Measurements from ENCODE around the gene DOCK4. TPM values are rescaled to one million over a fixed set of nuclear protein-coding genes. Genes with fewer than 3 reads are reported as not detected.

Gene DOCK4
- total and polyA plus RNA-seq, 2 experiments from 2014 or later, result 2.1 to 5.0 TPM

DNA sequence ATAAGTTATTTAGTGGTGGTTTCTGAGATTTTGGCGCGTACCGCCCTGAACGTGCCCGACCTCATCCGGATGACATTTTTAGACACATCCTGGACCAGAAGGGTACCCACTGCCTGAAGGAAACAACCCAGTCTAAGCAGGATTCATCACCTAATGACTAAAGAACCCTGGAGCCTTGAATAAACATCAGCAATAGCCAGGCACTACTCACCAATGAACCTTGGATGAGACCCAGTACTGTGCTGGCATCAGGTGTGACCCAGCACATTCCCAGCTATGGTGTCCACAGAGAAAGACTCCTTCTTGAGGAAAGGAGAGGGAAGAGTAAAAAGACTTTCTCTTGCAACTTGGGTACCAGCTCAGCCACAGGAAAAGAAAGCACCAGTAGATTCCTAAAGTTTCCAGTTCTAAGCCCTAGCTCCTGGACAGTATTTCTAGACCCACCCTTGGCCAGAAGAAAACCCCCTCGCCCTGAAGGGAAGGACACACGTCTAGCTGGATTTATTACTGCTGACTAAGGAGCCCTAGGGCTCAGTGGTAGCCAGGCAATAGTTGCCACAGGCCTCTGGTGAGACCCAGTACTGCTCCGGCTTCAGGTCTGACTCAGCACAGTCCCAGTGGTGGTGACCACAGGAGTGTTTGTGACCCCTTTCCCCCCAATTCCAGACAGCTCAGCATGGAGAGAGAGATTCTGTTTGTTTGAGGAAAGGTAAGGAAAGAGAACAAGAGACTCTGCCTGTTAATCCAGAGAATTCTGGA lies 32.8 kb upstream of the DOCK4 start:
- no peaks in the 10 kb centered on the region for H3K9me3 ChIP-seq (ENCODE audit: low read depth)
- no peak overlapping the region for H2AFZ ChIP-seq
- WGBS, 2 experiments (ENCODE audit: low coverage in 1 of 2, low lambda C conversion rate in 2 of 2, missing lambda C conversion rate in 2 of 2), result 73 to 77% methylated on average over 9 of the region's 9 CpGs
- H3K4me2 ChIP-seq (ENCODE audit: unreplicated experiment), result no peak overlapping the region
- no peaks in the 10 kb centered on the region for H3K27me3 ChIP-seq (replicated peaks; ENCODE audit: insufficient read depth)
- H3K79me2 ChIP-seq (ENCODE audit: insufficient read depth), result peaks cover 27% of the 10 kb centered on the region
- H3K4me3 ChIP-seq, result no peak overlapping the region
- in situ Hi-C loops (cut with MboI), result no loop called here
- 0 out of 2 replicates have a peak, but pooled peaks cover 12% of the 10 kb centered on the region for H3K4me1 ChIP-seq (ENCODE audit: insufficient read depth)
- no peak overlapping the region for H3K9ac ChIP-seq
- TF ChIP-seq EZH2 (IDR thresholded peaks at IDR 0.05; ENCODE audit: insufficient read depth, poor library complexity, severe bottlenecking) (no peak), EZH2phosphoT487 (IDR thresholded peaks at IDR 0.05; ENCODE audit: insufficient read depth, low read depth) (no peak)
- H4K20me1 ChIP-seq (ENCODE audit: insufficient read depth), result 0 out of 2 replicates have a peak, but pooled peaks cover 4% of the 10 kb centered on the region
- H3K9me2 ChIP-seq (ENCODE audit: insufficient read depth), result no peaks in the 10 kb centered on the region; the same call in 1 of the 2 replicates
- no peaks in the 10 kb centered on the region for H3K36me3 ChIP-seq (ENCODE audit: low read depth)
- H3F3A ChIP-seq (ENCODE audit: insufficient read depth), result no peaks in the 10 kb centered on the region
- peak overlapping the region; percentile 39 for H3K27ac ChIP-seq
- DNase-seq, result peak; percentile 54

GRCh38 chr7:112238330-112238729 lies 32.1 kb upstream of the DOCK4 start:
- TF ChIP-seq EZH2phosphoT487 (IDR thresholded peaks at IDR 0.05; ENCODE audit: insufficient read depth, low read depth) (no peak), EZH2 (IDR thresholded peaks at IDR 0.05; ENCODE audit: insufficient read depth, poor library complexity, severe bottlenecking) (no peak)
- Histone ChIP-seq H3K4me2 (ENCODE audit: unreplicated experiment) (no peak overlapping the region), H3K79me2 (ENCODE audit: insufficient read depth) (peaks cover 34% of the 10 kb centered on the region), H3F3A (ENCODE audit: insufficient read depth) (no peaks in the 10 kb centered on the region), H2AFZ (no peak overlapping the region), H4K20me1 (ENCODE audit: insufficient read depth) (0 out of 2 replicates have a peak, but pooled peaks cover 4% of the 10 kb centered on the region), H3K9me2 (ENCODE audit: insufficient read depth) (no peaks in the 10 kb centered on the region; the same call in 1 of the 2 replicates), H3K4me1 (ENCODE audit: insufficient read depth) (0 out of 2 replicates have a peak, but pooled peaks cover 12% of the 10 kb centered on the region), H3K27me3 (replicated peaks; ENCODE audit: insufficient read depth) (no peaks in the 10 kb centered on the region), H3K9me3 (ENCODE audit: low read depth) (no peaks in the 10 kb centered on the region), H3K4me3 (no peak overlapping the region), H3K36me3 (ENCODE audit: low read depth) (no peaks in the 10 kb centered on the region), H3K9ac (no peak overlapping the region), H3K27ac (no peak overlapping the region)
- in situ Hi-C loops (cut with MboI), result no loop called here
- 97 to 100% methylated on average over 3 of the region's 3 CpGs for WGBS, 2 experiments (ENCODE audit: low coverage in 1 of 2, low lambda C conversion rate in 2 of 2, missing lambda C conversion rate in 2 of 2)
- no peak for DNase-seq

DNA sequence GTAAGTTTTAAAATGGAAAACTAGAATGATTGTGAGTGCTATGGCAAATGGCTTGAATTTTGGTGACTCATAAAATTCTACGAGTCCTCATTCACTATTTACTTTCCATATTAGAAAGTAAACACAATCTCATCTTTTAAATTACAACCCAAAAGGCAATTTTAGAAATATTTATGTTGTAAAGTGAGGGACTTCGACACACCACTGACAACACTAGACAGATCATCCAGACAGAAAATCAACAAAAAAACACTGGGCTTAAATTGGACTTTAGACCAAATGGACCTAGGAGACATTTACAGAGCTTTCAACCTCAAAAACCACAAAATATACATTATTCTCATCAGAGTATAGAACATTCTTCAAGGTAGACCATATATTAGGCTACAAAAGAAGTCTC lies 30.4 kb upstream of the DOCK4 start:
- DNase-seq, result no peak
- WGBS, 2 experiments (ENCODE audit: low coverage in 1 of 2, low lambda C conversion rate in 2 of 2, missing lambda C conversion rate in 2 of 2), result 91 to 97% methylated on average over 2 of the region's 2 CpGs
- Histone ChIP-seq H3K9me3 (ENCODE audit: low read depth) (no peaks in the 10 kb centered on the region), H3K36me3 (ENCODE audit: low read depth) (no peaks in the 10 kb centered on the region), H4K20me1 (ENCODE audit: insufficient read depth) (0 out of 2 replicates have a peak, but pooled peaks cover 4% of the 10 kb centered on the region), H3K4me1 (ENCODE audit: insufficient read depth) (0 out of 2 replicates have a peak, but pooled peaks cover 12% of the 10 kb centered on the region), H3K4me3 (no peak overlapping the region), H3K27ac (no peak overlapping the region), H3K4me2 (ENCODE audit: unreplicated experiment) (no peak overlapping the region), H3K79me2 (ENCODE audit: insufficient read depth) (peaks cover 45% of the 10 kb centered on the region), H3K27me3 (replicated peaks; ENCODE audit: insufficient read depth) (no peaks in the 10 kb centered on the region), H3F3A (ENCODE audit: insufficient read depth) (no peaks in the 10 kb centered on the region), H3K9ac (no peak overlapping the region), H2AFZ (no peak overlapping the region), H3K9me2 (ENCODE audit: insufficient read depth) (no peaks in the 10 kb centered on the region; the same call in 1 of the 2 replicates)
- no peak for TF ChIP-seq EZH2phosphoT487 (IDR thresholded peaks at IDR 0.05; ENCODE audit: insufficient read depth, low read depth)
- no peak for TF ChIP-seq EZH2 (IDR thresholded peaks at IDR 0.05; ENCODE audit: insufficient read depth, poor library complexity, severe bottlenecking)
- in situ Hi-C loops (cut with MboI), result no loop called here

DNA sequence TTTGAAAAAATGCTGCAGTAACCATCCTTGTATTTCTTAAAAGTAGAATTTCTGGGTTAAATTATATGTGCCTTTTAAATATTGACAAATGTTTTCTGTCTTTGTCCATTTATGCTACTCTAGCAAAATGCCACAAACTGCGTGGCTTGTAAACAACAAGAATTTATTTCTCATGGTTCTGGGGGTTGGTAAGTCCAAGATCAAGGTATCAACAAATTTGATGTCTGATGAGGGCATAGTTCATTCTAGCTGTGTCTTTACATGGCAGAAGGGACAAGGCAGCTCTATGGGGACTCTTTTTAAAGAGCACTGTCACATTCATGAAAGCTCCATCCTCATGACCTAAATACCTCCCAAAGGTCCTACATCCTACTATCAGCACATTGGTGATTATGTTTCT lies 27.9 kb upstream of the DOCK4 start:
- Histone ChIP-seq H3K79me2 (ENCODE audit: insufficient read depth) (peaks cover 52% of the 10 kb centered on the region), H3K36me3 (ENCODE audit: low read depth) (no peaks in the 10 kb centered on the region), H2AFZ (no peak overlapping the region), H3K4me1 (ENCODE audit: insufficient read depth) (0 out of 2 replicates have a peak, but pooled peaks cover 9% of the 10 kb centered on the region), H3K9ac (no peak overlapping the region), H3K27ac (no peak overlapping the region), H3K4me2 (ENCODE audit: unreplicated experiment) (no peak overlapping the region), H4K20me1 (ENCODE audit: insufficient read depth) (0 out of 2 replicates have a peak, but pooled peaks cover 4% of the 10 kb centered on the region), H3K4me3 (no peak overlapping the region), H3K27me3 (replicated peaks; ENCODE audit: insufficient read depth) (no peaks in the 10 kb centered on the region), H3K9me2 (ENCODE audit: insufficient read depth) (no peaks in the 10 kb centered on the region; the same call in 1 of the 2 replicates), H3K9me3 (ENCODE audit: low read depth) (no peaks in the 10 kb centered on the region), H3F3A (ENCODE audit: insufficient read depth) (no peaks in the 10 kb centered on the region)
- WGBS, 2 experiments (ENCODE audit: low coverage in 1 of 2, low lambda C conversion rate in 2 of 2, missing lambda C conversion rate in 2 of 2), result 98 to 100% methylated on average over 1 of the region's 1 CpG
- in situ Hi-C loops (cut with MboI), result no loop called here
- DNase-seq, result no peak
- TF ChIP-seq EZH2 (IDR thresholded peaks at IDR 0.05; ENCODE audit: insufficient read depth, poor library complexity, severe bottlenecking), result no peak
